Stimulated activated CD8-positive, alpha-beta memory T cell treated with anti-CD3 and anti-CD28 coated beads, Interleukin-12 subunit alpha, Interleukin-12 subunit beta, amount 100 ng/mL, for 1 hour (primary cell): Measurements from ENCODE around the gene MRTFB.
"Not testable (repeated sequence)": the region's sequence is repeated elsewhere in the genome, so short reads cannot be mapped to it uniquely, and the experiment has no call there.

Experiments
- DNase-seq: peaks from one replicate; pipeline ENCODE4 v3.0.0-alpha.2; 2020; ENCODE audit warnings: low read depth

Gene MRTFB

DNA sequence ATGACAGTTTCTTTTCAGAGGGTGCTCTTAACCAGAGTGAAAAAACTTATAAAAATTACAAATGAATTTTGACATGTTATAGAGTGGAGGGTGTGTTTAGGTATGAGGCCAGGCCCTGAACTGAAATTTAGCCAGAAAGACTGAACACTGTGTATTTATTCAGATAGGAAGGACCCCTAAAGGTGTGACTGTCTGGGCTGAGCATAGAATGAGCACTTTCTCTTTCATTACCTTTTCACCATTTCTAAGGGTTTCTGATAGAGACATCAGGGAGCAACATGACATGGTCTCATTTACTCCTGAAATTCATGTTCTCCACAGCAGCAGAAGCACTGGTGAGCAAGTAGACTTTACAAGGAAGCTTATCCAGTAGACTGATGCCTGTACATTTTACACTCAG lies 32.9 kb downstream of the MRTFB start:
- DNase-seq = no peak

DNA sequence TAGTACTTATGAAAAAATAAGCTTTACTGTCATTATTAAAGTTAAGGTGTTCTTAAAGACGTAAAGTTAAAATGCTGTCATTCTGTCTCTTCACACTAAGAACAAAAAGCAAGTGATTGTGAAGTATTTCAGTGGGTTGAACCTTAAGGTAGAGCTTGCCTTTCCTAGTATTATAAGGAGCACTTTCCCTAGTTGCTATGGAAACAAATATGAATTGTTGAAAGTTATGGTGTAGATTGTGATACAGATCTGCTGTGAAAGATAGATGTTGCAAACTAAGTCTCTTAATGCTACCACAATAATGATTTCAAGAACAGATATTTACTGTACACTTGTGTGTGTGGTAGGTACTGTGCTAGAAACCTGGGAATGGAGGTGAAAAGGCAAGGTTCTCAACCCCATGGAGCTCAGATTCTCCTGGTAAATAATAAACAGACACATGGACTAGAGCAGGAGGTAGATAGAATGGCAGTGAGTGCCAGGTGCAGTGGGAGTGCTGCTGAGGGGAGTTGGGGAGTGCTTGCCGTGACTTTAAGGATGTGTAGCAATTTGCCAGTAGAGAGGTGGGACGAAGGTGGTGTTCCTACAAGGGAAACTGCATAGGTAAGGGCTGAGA lies 34.7 kb downstream of the MRTFB start:
- DNase-seq = no peak

DNA sequence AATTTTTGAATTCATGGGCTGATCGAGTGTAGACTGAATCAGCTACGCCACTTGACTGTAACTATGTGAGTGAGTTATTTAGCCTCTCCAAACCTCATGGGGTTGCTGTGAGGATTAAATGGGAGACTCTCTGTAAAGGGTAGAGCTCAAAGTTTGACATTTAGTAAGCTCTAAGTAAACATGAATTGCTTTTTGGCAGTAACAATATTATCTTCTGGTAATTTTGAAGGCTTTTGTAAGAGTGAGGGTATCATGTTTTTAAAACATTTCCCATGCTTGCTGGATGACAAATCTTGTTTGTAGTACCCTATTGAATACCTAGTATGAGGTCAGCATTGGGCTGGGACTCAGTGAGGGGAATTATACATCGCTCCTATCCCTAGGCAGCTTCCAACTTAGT lies 35.3 kb downstream of the MRTFB start:
- DNase-seq = no peak

DNA sequence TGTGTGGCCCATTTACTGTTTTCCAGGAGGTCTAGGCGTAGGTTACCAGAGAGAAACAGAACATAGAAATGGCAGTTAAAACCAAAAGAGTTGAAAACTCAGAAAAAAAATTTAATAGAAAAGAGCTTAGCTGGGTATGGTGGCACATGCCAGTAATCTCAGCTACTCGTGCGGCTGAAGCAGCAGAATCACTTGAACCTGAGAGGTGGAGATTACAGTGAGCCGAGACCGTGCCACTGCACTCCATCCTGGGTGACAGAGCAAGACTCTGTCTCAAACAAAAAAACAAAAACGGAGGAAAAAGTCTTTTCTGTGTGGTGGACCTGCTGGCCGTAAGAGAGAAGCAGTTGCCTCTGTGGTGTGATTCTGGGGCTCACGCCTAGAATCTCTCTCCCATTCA lies 35.8 kb downstream of the MRTFB start:
- DNase-seq = no peak

DNA sequence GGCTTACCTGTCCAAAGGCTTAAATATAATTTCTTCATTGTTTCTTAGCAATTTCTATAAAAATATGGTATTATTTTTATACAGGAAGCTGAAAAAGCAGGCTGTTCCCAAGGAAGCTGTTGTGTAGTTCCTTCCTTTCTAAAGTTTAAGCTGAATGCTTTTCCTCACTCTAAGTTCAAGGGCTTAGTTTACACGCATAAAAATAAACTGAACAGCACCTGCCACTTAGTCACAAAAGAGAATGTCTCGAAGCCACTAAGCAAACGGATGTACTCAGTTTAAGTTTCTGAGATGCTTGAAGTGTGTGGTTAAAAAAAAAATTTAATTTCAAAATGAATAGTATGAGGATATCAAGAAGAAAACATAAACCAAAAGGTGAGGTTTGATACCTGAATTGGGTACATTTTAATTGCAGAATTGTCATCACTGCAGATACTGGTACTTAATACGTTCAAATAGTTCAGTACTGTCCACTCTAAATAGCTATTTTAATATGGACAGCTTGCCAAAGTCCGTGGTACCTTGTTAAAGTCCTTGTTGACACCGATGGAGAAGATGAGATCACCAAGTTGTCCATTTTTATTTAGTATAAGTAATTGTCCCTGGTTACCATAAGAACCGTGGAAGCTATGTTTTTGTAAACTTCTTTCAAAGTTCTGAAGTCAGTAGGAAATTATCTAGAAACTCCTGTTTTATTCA lies 38.1 kb downstream of the MRTFB start:
- no peak for DNase-seq

DNA sequence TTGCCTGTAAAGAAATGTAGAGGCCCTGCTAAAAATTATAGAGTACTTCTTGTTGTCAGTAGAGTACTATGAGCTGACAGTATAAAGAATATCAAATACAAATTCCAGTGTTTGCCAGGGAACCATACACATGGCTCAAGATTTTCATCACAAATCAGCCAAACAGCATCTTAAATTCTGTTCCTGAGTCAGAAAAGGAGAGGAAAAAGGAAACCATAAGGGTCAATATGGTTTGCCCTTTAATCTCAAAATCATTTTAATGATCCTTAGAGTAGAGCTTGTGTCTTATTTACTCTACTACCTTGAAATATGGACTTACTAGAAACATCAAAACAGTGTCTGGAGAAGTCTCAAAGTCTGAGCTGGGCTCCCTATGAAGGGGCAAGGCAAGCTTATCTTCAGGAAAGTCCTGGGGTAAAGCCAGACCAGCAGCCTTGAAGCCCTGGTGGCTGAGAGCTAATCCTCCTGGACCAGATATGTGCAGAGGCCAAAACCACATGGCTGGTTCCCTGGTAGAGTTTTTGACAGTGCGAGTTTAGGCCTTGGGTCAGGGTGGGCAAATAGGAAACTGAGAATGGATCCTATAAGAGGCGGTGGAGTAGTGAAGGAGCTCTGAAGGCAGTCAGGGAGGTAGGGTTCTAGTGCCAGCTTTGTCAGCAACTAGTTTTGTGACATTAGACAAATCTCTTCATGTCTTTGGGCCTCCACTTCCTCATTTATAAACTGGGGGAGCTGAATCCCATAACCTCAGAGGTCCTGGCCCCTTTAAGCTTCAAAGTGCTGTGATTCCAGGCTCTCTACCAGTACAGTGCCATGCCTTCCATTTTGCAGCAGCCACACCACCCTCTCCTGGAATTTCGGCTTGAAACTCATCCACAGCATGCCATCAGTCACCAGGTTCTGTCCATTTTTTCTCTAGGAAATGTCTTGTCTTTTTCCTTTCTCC lies 38.9 kb downstream of the MRTFB start:
- DNase-seq = no peak

DNA sequence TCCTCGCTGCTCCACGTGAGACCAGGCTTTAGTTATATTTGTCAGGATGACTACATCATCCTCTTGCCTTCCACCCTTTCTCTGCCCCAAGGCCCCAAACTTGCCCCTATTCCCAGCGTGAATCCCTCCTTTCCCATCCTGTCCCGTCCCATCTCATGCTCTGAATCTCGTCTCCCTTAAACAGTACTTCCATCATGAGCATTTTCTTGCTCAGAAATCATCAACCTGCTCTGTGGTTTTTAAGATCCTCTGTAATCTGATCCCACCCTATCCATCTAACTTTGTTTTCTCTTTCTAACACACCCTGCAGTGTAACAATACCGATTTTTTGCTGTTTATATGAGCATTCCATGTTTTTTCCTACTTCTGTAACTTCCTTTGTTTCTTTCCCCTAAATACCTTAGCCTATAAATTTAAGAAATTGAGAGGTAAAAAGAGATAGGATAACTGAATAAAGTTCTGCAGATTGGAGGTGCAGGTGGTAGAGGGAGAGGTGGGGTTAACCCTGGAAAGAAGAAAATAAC lies 39.7 kb downstream of the MRTFB start:
- no peak for DNase-seq

DNA sequence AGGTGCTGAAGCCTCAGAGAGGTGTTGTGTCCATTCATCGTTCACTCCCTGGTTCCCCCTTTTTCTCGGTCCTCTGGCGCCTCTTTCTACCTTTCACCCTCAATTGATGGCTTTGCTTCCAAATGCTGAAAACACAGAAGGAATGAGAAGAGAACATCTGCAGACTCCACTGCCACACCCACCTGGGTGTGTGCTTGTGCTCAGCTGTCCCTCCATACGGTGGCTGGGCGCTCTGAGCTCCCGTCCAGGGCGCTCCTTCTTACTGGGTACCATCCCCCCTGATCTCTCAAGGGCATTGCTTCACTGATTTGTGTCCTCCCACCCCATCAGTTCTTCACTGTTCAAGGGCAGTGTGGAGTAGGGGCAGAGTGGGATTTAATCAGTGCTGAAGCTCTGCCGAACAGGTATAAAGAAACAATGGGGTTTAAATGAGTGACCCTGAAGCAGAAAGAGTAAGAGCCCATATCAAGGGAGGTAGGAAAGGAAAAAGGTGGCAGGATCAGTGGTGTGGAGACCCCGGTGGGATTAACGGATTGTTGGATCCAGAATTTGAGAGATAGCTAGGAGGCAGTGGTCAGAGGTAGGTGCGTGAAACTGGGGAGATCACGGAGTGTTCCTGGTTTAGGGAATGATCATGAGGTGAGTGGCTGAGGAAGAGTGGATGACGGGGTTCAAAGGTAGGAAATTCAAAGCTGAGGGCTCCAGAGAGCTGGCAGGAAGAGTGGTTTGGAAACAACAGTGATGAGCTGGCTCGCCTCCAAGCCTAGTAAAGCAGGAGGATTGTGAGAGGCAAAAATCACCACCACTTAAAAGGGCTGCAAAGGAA lies 40.8 kb downstream of the MRTFB start:
- no peak for DNase-seq

DNA sequence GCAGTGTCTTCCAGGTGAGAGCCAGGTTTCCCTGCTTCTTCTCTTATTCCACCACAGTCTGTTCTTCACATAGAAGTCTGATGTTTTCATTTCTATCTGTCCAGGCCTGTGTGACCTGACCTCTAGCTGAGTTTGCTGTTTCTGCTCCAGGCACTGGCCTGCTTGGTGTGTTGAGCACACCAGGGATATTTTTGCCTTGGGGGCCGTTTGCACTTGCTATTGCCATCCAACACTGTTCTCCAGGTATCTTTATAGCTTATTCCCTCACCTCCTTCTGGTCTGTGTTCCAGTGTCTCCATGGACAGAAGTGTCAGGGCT lies 41.4 kb downstream of the MRTFB start:
- no peak for DNase-seq

DNA sequence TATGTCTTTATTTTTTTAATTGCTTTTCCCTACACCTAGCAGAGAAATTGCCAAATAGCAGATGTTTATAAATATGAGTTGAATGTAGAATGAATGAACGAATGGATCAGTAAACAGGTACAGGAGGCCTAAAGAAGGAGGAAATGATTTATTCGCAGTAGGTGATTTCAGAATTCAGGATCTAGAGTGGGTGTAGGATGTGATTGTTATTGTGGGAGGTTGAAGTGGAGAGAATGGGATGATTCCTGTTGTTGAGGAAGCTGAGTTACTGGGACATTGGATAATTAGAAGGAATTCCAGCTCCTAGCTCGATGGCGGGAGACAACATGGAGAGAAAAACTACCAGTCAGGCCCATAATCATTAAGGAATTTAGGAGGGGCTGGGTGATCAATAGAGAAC lies 42.2 kb downstream of the MRTFB start:
- no peak for DNase-seq

DNA sequence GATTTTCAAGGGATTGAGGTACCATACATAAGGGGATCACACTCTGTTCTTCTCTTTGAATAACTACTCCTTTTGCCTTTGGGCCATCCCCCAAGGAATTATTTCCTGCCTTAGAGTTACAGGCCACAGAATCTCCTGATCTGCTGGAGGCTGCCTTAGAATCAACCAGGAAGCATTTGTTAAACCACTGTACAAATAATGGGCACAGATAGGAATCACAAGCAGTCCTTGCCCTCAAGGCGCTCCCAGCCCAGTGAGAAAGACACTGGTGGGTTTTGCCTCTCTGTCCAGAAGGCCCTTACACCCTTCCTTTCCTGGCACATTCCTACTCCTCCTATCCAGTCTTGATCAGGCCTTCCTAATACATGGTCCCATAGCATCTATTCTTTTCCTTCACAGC lies 45.9 kb downstream of the MRTFB start:
- no peak for DNase-seq

DNA sequence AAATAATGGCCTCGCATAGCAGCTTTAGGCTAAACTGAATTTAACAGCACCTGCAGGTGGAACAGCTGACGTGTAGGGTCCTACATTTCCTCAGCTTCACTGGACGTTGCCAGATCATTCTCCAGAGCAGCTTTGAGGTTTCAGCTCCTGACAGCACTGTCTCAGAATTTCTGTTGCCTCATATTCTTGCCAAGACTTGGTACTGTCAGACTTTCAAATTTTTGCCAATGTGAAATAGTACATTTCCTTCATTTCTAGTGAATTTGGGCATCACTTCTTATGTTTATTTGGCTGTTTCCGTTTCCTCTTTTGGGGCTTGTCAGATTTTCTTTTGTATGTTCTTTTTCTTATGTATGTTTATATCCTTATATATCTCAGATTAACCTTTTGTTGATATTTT lies 48.7 kb downstream of the MRTFB start:
- DNase-seq = no peak

DNA sequence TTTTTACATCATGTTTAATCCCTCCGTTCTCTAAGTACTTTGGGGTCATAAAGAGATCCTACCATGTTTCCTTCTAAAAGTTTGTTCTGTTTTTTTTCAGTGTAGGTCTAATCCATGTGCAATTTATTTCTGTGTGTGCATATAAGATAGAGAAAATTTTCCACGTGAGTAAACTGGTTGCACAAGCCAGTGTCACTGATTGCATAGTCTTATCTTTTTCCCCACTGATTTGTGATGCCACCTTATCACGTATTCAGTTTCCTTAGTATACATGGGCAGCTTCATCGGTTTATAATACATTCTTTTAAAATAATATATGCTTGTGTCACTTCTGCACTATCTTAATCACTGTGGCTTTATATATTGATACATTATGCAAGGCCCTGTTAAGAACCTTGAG lies 49.2 kb downstream of the MRTFB start:
- no peak for DNase-seq

DNA sequence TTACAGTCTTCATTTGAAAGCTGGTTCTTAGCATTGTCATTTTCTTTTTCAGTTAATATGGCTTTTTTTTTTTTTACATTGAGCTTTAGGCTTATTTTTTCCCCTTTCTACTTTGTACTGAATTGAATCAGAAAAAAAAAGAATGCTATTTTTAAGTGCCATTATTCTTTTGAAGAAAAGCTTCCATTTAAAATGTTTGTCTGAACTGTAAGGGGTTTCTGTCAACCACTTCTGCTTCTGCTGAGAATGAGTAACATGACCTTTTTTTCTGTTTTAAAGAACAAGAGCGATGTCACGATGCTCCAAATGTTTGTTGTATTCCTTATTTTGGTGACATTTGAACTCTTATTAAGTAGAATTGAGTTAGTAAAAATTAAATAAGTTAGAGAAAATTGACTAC lies 50.0 kb downstream of the MRTFB start:
- DNase-seq = no peak

DNA sequence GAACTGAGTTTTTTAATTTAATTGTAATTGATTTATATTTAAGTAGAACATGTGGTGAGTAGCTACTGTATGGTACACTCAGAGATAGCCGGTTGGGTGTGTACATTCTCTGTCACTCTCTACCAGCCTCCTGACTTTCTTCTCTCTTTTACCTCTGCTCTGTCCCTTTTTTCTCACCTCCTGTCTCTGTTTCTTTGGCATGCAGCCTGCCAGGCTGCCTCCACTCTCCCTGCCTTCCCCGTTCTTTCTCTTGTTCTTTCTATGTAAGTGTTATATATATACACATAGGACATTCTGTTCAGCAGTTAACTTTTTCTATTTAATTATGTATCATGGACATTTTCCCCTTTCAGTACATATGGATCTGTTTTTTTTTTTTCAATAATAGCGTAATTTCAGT lies 50.8 kb downstream of the MRTFB start:
- DNase-seq = no peak

DNA sequence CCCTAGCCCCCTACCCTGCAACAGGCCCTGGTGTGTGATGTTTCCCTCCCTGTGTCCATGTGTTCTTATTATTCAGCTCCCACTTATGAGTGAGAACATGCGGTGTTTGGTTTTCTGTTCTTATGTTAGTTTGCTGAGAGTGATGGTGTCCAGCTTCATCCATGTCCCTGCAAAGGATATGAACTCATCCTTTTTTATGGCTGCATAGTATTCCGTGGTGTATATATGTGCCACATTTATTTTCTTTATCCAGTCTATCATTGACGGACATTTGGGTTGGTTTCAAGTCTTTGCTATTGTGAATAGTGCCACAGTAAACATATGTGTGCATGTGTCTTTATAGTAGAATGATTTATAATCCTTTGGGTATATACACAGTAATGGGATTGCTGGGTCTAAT lies 51.3 kb downstream of the MRTFB start:
- DNase-seq = not testable (repeated sequence)

DNA sequence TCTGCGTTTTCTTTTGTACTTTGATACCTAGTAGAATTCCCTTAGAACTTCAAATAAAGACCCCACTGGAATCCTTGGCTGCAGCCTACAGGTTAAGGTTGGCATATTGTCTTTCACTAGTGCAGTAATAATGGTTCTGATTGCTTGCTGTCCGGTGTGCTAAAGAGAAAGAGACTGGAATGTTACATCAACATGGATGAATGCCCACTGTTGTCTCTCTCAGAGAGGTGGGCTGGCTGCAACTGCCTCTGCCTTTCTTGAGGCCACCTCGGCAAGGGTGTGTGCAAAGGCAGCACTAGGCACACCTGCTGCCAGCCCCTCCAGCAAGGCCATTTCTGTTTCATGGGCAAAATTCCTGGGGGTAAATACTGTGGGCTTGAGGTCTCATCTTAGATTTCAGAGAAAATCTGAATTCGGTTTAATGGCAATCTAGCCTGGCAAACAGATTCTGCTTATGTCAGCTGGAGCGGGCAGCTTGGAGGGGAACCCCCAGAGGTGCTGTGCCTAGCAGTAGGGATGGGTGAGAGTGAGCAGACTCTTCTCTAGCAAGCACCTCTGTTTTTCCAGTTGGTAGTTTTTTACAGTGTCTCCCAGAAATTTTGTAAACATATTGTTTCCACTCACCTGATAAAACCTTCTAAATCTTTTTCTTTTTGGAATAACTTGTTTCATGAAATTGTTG lies 54.0 kb downstream of the MRTFB start:
- no peak for DNase-seq

DNA sequence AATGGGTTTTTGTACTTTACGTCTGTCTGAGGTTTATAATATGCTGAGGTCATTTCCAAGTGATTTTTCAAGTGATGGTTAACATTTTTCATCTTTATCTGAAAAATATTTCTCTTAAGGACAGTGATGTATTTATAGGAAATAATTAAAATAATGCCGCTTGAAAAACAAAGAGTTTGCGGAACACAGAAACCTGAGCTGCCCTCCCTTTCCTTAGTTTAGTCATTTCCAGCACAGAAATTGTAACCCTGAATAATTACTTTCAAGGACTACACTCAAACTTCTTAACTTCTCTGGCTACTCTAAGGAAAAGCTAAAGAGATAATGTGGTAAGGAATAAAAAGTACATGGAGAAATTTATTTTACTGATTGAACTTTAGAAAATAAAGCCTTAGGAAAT lies 54.6 kb downstream of the MRTFB start:
- no peak for DNase-seq

DNA sequence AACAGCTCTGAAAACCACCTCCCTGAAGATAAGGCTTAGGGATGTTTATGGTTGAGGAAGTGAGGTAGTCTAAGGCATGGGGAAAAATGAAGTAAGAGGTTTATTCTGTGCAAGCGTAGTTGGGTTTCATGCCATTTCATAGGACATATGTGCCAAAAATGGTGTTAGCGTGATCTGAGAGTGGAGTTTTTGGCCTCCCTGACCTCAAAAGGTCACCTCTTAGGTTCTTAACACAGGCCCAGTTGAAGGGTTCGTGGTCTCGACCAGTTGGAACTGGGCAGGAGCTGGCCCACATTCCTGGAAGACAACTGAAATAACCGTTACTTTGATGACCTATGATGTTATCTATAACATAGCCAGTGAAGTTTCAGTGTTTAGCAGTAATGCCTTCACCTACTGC lies 57.0 kb downstream of the MRTFB start:
- DNase-seq = no peak

DNA sequence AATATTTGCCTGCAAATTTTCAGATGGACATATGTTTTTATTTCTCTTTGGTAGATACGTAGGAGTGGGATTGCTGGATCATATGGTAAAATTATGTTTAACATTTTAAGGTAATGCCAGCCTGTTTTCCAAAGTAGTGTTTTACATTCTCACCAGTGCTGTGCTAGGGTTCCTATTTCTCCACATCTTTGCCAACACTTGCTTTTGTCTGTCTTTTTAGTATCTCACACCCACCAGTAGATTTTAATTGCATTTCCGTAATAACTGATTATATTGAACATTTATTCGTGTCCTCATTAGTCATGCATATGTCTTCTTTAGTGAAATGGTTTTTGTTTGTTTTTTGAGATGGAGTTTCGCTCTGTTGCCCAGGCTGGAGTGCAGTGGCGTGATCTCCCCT lies 58.4 kb downstream of the MRTFB start:
- DNase-seq = no peak
